ENCODE measurements around the gene RBCK1.

RBCK1 gene

DNA sequence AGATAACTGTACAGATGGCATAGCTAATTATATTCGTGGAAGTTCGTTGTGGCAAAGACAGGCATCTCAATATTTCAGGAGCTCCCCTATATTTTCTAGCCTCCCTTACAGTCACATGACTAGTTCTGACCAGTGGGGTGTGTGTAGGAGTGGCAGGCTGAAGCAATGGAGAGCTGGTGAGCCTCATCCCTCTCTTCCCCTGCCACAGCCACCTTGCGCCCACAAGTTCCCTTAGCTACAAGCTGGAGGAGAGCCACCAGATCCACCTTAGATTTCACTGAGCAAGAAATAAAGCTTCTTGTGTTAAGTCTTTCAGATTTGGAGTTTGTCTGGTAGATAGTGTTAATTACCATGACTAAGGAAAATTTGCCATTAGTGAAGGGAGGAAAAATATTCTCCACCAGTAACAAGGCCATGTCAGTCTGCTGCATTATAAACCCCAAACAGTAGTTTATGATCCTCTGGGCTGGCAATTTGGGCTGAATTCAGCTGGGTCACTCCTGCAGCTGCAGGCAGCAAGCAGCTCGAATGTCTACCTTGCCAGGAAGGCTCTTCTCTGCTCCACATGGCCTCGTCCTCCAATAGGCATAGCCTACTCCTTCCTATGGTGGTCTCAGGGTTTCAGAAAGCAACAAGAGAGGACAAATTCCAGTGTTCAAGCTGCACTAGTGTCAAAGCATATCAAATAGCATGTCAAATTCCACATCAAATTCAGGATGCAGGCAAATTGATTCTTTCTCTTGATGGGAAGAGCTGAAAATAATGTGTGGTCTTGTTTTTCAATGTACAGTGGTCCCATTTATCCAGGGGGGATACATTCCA, 7.4 kb upstream of the RBCK1 start:
- Mint-ChIP-seq H3K9me3 (peaks cover 10% of the 10 kb centered on the region), H3K4me3 (no peak overlapping the region), H3K36me3 (ENCODE audit: low read depth) (peaks cover 7% of the 10 kb centered on the region), H3K4me1 (ENCODE audit: low read depth) (peaks cover 25% of the 10 kb centered on the region), H3K27ac (peak overlapping the region; percentile 10), H3K27me3 (ENCODE audit: low read depth) (no peaks in the 10 kb centered on the region)

DNA sequence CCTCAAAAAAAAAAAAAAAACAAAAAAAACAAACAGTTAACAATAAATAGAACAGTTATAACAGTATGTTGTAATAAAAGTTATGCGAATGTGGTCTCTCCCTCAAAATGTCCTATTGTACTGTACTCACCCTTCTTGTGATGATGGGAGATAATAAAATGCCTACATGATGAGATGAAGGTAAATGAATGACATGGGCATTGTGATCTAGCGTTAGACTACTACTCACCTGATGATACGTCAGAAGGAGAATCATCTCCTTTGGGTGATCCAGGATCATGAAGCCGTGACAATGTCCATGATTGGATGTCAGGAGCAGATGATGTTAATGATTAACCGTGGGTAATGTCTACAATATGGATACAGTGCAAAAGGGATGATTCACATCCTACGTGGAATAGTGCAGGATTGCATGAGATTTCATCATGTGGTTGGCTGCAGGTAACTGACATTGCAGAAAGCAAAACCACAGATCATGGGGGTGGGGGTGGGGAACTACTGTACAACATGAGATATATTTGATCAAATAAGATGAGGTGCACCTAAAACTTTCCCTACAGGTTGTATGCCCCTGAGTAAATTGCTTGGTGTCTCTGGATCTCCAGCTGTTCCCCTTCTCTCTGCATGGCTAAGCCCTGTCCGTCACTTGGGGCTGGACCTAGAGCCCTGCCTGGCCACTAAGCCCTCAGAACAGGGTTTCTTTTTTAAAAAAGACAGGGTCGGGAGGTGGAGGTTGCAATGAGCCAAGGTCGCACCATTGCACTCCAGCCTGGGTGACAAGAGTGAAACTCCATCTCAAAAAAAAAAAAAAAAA, 6.2 kb upstream of the RBCK1 start:
- H3K4me3 Mint-ChIP-seq, result no peak overlapping the region
- peak overlapping the region; percentile 31 for H3K27ac Mint-ChIP-seq
- H3K4me1 Mint-ChIP-seq (ENCODE audit: low read depth), result peaks cover 27% of the 10 kb centered on the region
- peaks cover 10% of the 10 kb centered on the region for H3K9me3 Mint-ChIP-seq
- H3K36me3 Mint-ChIP-seq (ENCODE audit: low read depth), result peaks cover 7% of the 10 kb centered on the region
- no peaks in the 10 kb centered on the region for H3K27me3 Mint-ChIP-seq (ENCODE audit: low read depth)

DNA sequence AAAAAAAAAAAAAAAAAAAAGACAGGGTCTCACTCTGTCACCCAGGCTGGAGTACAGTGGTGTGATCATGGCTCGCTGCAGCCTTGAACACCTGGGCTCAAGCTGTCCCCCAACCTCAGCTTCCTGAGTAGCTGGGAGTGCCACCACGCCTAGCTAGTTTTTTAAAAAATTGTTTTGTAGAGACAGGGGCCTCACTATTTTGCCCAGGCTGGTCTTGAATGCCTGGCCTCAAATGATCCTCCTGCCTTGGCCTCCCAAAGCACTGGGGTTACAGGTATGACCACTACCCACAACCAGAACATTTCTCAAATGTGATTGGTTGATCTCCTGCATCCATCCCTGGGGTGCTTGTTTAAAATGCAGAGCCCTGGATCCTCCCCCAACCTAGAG, 5.6 kb upstream of the RBCK1 start:
- Mint-ChIP-seq H3K27ac (no peak overlapping the region), H3K4me1 (ENCODE audit: low read depth) (peaks cover 33% of the 10 kb centered on the region), H3K4me3 (no peak overlapping the region), H3K27me3 (ENCODE audit: low read depth) (no peaks in the 10 kb centered on the region), H3K9me3 (peaks cover 10% of the 10 kb centered on the region), H3K36me3 (ENCODE audit: low read depth) (peaks cover 5% of the 10 kb centered on the region)

DNA sequence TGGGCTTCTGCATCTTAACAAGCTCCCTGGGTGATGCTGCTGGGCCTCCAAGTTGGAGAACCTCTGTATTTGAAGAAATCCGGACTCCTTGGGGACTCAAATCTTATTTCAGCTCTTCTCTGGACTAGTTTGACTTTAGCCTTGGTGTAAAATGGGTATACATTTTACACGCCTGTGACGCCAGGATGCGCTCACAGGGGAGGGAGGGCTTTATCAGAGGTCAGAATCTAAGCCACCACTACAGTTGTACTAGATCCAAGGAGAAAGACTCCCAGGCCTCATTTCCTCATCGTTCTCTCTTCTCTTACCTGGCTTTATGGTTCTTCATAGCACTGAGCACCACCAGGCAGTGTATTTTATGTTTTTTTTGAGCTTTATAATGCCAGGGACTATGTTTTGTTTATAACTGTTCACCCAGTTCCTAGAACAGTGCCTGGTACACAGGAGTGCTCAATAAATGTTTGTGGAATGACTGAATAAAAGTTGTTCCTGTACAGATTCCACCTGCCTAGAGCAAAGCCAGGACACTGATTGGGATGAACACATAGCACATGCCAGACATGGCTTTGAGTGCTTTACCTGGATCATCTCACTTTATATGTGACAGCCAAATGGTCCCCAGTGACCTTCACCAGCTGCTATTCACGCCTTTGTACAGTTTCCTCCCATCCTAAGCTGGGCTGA, 5.1 kb upstream of the RBCK1 start:
- Mint-ChIP-seq H3K9me3 (peaks cover 10% of the 10 kb centered on the region), H3K4me3 (no peak overlapping the region), H3K27ac (peak overlapping the region; percentile 55)

DNA sequence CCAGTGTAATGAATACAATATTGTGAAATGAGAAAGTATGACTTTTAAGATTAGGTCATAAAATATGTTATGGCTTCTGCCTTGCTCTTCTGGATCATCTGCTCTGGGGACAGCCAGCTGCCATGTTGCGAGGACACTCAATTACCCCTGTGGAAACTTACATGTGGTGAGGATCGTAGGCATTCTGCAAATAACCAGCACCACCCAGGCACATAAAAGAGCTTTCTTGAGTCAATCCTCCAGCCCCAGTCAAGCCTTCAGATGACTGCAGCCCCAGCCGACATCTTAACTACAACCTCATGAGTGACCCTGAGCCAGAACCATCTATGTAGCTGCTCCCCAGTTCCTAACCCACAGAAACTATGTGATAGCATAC, 4.5 kb upstream of the RBCK1 start:
- Mint-ChIP-seq H3K36me3 (ENCODE audit: low read depth) (peaks cover under 1% of the 10 kb centered on the region), H3K9me3 (peaks cover 10% of the 10 kb centered on the region), H3K4me3 (no peak overlapping the region), H3K27me3 (ENCODE audit: low read depth) (no peaks in the 10 kb centered on the region), H3K27ac (no peak overlapping the region), H3K4me1 (ENCODE audit: low read depth) (peaks cover 34% of the 10 kb centered on the region)

More for the DNA sequence above, 5.1 kb upstream of the RBCK1 start:
- H3K27me3 Mint-ChIP-seq (ENCODE audit: low read depth), result no peaks in the 10 kb centered on the region
- H3K36me3 Mint-ChIP-seq (ENCODE audit: low read depth), result peaks cover 2% of the 10 kb centered on the region
- H3K4me1 Mint-ChIP-seq (ENCODE audit: low read depth), result peaks cover 34% of the 10 kb centered on the region

DNA sequence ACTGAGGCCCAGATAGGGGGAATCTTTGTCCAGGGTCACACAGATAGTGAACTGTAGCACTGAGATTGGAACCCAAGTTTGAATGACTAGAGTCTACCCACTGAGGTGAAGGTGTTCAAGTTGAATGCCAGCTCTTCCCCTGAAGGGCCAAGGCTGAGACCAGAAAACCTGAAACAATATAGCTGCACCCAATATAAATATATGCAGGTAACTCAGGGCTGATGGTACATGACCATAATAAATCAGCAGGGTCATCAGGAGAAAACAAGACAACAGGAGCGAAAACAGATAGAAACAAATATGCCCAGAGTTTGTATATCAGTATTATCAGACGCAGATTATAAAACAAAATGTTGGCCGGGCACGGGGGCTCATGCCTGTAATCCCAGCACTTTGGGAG, 4.0 kb upstream of the RBCK1 start:
- Mint-ChIP-seq H3K27ac (no peak overlapping the region), H3K9me3 (peaks cover 10% of the 10 kb centered on the region), H3K4me1 (ENCODE audit: low read depth) (peaks cover 36% of the 10 kb centered on the region), H3K4me3 (no peak overlapping the region), H3K27me3 (ENCODE audit: low read depth) (no peaks in the 10 kb centered on the region), H3K36me3 (ENCODE audit: low read depth) (peaks cover 4% of the 10 kb centered on the region)

DNA sequence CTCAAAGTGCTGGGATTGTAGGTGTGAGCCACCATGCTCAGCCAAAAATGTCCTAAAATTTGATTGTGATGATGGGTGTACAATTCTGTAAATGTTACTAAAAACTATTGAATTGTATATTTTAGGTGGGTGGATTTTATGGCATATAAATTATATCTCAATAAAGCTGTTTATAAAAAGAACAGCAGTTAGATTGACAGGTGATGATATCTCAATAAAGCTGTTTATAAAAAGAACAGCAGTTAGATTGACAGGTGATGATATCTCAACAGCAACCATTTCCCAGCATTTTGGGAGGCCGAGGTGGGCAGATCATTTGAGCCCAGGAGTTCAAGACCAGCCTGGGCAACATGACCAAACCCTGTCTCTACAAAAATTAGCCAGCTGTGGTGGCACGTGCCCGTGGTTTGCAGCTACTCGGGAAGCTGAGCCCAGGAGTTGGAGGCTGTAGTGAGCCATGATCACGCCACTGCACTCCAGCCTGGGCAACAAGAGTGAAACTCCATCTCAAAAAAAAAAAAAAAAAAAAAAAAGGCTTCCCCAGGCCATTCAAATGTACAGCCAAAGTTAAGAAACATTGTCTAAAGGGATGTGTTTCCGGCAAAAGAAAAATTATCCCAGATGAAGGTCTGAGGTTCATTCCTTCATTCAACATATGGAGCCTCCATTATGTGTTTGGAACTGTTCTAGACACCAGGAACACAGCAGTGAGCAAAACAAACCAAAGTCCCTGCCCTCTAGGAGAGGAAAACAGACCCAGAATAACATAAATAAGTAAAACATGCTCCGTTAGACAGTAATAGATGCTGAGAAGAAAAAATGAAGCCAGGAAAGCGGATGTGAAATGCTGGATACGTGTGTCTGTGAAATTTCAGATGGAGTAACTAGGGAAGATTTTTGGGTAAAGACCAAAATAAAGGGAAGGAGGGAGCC, 1.6 kb upstream of the RBCK1 start:
- peaks cover 51% of the 10 kb centered on the region for H3K4me1 Mint-ChIP-seq (ENCODE audit: low read depth)
- no peaks in the 10 kb centered on the region for H3K27me3 Mint-ChIP-seq (ENCODE audit: low read depth)
- peak overlapping the region; percentile 92 for H3K4me3 Mint-ChIP-seq
- peaks cover 10% of the 10 kb centered on the region for H3K9me3 Mint-ChIP-seq
- H3K36me3 Mint-ChIP-seq (ENCODE audit: low read depth), result peaks cover 23% of the 10 kb centered on the region
- H3K27ac Mint-ChIP-seq, result peak overlapping the region; percentile 96

DNA sequence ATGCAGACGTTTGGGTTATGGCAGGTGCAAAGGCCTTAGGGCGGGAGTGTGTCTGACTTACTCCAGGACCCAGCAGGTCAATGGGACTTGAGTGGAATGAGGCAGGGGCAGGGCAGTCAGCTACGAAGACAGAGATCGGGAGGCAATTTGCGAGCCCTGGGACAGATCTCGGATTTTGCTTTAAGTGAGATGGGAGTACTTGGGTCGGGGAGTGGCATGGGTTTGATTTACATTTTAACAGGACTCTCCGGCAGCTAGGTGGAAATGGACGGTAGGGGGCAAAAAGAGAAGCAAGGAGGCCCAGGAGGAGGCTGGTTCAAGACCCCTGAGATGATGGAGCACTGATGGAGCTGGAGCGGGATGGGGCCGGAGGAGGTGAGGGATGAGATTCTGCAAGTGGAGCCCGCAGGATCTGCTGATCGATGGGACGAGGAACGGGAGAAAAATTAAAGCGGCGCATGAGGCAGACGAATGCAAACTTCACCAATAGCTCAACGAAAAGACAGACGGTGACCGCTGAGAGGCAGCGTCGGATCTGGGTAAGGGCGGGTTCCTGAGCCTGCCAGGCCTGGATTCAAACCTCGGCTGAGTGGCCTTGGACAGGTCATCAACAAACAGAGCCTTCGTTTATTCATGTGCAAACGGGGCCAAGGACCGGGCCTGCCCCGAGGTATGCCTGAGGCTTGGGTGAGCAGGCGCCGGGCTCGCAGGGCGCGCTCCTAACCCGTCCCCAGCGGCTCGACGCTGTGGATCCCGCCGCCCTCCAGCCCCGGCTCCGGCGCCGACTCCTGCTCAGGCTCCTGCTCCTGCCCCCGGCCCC, 756 bp upstream of the RBCK1 start:
- Mint-ChIP-seq H3K27ac (peak overlapping the region; percentile 96), H3K27me3 (ENCODE audit: low read depth) (no peaks in the 10 kb centered on the region), H3K4me1 (ENCODE audit: low read depth) (peaks cover 48% of the 10 kb centered on the region), H3K4me3 (peak overlapping the region; percentile 92), H3K9me3 (peaks cover 10% of the 10 kb centered on the region), H3K36me3 (ENCODE audit: low read depth) (peaks cover 31% of the 10 kb centered on the region)

DNA sequence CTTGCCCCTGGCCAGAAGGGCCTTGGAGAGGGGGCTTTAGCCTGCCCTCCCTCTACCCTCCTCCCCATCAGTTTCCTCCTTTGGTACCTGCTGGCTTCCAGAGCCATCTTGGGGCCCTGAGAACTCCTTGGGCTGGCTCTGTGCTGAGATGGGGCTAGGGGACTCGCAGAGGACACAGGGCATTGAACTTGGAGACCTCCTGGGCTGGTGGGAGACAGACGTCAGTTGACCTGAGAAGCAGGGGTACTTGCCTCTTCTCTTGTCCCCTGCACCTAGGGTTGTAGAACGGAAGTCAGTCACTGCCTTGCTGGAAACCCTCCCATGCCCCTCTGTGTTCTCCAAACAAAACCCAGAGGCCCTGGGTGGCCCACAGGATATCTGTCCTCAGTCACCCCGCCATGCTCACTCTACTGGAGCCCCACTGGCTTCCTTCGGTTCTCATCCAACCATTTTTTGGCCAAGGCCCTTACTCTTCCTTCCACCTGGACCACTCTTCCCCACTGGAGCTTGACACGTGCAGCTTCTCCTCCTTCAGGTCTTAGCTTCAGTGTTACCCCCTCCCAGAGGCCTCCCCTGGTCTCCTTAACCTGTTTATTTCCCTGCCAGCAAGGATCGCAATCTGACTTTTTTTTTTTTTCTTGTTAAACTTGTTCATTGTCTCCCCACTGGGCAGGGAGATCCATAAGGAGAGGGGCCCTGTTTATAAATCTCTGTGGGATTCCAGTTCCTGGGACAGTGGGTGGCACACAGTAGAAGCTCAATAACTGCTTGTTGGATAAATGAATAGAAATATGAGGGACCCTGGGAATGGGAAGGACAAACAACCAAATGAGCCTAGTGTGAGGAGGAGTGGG, 971 bp downstream of the RBCK1 start:
- Mint-ChIP-seq H3K4me3 (peak overlapping the region; percentile 98), H3K4me1 (ENCODE audit: low read depth) (peaks cover 50% of the 10 kb centered on the region), H3K27me3 (ENCODE audit: low read depth) (no peaks in the 10 kb centered on the region), H3K36me3 (ENCODE audit: low read depth) (peaks cover 41% of the 10 kb centered on the region), H3K27ac (peak overlapping the region; percentile 87), H3K9me3 (no peaks in the 10 kb centered on the region)

DNA sequence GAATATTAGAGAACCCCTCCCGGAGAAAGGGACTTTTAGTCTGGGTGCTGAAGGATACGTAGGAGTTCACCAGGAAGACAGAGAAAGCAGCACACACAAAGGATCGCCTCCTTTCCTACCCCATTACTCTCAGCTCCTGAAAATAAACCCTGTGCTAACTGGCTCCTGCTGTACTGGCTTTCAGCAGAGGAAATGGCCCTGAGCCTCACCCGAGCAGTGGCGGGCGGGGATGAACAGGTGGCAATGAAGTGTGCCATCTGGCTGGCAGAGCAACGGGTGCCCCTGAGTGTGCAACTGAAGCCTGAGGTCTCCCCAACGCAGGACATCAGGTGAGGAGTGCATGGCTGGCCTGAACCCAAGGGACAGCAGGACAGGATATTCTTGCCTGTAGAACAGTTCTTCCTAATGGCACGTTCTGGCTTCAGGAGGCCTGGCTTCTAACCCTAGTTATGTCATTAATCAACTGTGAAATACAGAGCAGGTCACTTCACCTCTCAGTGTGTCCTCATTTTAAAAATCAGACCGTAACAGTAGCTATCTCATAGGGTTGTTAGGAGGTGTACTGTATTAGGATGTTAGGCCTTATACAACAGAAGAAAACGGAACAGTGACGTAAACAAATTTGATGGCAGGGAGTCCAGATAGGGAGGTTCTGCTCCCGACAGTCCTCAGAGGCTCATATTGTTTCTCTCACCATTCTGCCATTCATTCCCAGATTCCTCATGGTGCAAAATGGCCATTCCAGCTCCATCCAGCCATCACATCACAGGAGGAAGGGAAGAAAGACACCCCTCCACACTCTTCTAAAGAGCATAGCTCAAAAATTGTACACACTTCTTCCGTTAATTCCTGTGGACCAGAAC, 1.8 kb downstream of the RBCK1 start:
- H3K27ac Mint-ChIP-seq, result peak overlapping the region; percentile 87
- H3K4me3 Mint-ChIP-seq, result peak overlapping the region; percentile 98
- peaks cover 52% of the 10 kb centered on the region for H3K4me1 Mint-ChIP-seq (ENCODE audit: low read depth)
- H3K27me3 Mint-ChIP-seq (ENCODE audit: low read depth), result no peaks in the 10 kb centered on the region
- H3K36me3 Mint-ChIP-seq (ENCODE audit: low read depth), result peaks cover 41% of the 10 kb centered on the region
- no peaks in the 10 kb centered on the region for H3K9me3 Mint-ChIP-seq

DNA sequence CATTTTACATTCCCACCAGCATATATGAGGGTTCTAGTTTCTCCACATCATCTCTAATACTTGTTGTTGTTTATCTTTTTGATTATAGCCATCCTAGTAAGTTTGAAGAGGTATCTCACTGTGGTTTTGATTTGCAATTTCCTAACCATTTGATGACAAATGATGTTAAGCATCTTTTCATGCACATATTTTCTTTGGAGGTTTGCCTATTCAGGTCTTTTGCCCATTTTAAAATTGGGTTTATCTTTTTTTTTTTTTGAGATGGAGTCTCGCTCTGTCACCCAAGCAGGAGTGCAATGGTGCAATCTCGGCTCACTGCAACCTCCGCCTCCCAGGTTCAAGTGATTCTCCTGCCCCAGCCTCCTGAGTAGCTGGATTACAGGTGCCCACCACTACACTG, 4.0 kb downstream of the RBCK1 start:
- no peaks in the 10 kb centered on the region for H3K9me3 Mint-ChIP-seq
- peaks cover 52% of the 10 kb centered on the region for H3K36me3 Mint-ChIP-seq (ENCODE audit: low read depth)
- peaks cover 55% of the 10 kb centered on the region for H3K4me1 Mint-ChIP-seq (ENCODE audit: low read depth)
- H3K27me3 Mint-ChIP-seq (ENCODE audit: low read depth), result no peaks in the 10 kb centered on the region
- H3K4me3 Mint-ChIP-seq, result no peak overlapping the region
- H3K27ac Mint-ChIP-seq, result no peak overlapping the region

DNA sequence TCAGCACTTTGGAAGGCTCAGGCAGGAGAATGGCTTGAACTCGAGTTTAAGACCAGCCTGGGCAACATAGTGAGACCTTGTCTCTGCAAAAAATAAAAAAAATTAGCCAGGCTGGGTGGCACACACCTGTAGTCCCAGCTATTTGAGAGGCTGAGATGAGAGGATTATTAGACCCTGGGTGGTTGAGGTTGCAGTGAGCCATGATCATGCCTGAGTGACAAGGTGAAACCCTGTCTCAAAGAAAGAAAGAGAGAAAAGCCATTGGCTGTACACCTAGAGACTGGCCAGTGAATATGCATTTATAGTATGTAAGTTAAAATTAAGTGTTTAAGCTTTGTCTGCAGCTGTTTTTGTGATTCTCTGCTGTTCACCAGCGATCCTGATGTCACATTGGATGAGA, 6.1 kb downstream of the RBCK1 start:
- Mint-ChIP-seq H3K27ac (peak overlapping the region; percentile 57), H3K27me3 (ENCODE audit: low read depth) (no peaks in the 10 kb centered on the region), H3K4me1 (ENCODE audit: low read depth) (peaks cover 51% of the 10 kb centered on the region), H3K9me3 (no peaks in the 10 kb centered on the region), H3K36me3 (ENCODE audit: low read depth) (peaks cover 58% of the 10 kb centered on the region), H3K4me3 (no peak overlapping the region)
